HG03025 (cell line): ENCODE measurements around the gene PFKFB1.

Experiments used
- ATAC-seq: cut with Tn5 transposase; IDR thresholded peaks from one replicate; pipeline ENCODE4 v1.9.1; 2021; ENCODE audit warnings: mild to moderate bottlenecking, moderate library complexity; ENCODE audit not compliant: unreplicated experiment, low FRiP score

Gene PFKFB1

DNA sequence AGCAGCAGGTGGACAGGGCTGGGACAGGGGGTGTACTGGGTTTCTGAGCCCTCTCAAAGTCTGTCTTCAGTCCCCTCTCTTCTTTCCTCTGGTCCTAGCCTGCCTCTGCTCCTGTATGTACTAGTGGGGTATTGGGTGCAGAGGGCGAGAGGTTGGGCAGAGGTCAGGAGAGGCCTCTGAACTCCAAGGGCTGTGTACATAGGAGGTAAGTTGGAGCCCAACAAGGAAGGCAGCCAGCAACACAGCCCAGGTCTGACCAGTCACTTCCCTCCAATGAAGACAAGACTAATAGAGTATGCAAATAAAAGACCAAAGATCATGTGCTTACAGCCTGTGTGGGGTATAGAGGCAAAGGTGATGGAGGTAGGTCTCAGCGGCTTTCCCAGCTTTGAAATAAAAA lies at the start of gene PFKFB1:
TSS of gene PFKFB1 (minus strand) at position 90 of the 400 bp plus-strand sequence. CDS start 181 bp downstream, outside the sequence.
- ATAC-seq: no peak

DNA sequence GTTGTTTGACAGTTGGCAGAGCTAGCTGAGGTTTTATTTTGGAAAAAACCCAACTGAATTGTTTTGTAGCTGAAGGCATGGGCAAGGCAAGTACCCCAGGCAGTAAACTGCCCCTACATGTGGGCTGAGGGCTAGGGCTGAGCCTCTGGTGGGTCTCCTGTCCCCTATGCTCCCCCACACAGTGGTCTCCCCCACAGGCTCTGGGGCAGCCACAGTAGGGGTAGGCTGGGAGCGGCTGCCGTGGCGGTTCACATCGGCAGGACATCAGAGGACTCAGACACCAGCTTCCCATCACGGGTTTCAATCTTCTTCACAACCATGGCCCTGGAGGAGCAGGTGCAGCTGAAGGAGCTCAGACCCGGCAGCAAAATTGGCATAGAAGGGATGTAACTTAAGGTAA lies 47.5 kb upstream of the PFKFB1 start:
- ATAC-seq: no peak

DNA sequence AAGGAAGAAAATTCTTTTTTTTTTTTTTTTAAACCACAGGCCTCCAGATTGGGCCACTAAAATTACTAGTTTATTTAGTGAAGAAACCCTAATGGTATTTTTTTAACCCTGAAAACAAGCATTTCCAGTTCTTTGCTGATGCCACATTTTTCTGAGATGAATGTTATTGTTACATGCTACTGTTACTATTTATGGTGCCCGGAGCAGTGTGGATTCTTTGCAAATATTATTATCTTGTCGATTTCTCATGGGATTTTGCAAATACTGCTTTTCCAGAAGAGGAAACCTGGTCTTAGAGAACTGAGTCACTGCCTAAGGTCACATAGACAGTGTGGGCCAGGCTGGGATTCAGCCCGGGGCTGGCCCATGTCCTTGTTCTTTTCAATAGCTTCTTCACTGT lies 45.5 kb upstream of the PFKFB1 start:
- no peak for ATAC-seq

DNA sequence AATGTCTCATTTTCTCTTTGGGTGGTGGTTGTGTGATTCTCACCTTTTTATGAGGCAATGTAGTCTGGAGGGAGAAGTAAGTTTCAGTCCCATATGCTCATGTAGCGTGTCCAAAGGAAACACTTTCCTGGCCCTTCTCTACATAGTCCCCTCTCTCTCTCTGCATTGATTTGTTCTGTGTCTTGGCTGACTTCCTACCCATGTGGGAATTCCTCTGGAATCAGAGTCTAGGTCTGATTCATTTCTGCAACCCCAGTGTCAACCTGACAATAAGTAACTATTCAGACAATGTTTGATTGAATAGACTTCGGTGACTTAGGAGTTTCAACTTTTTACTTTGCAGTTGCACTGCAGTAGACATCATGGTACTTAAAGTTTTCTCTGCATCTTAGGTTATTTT lies 39.4 kb upstream of the PFKFB1 start:
- ATAC-seq: no peak

DNA sequence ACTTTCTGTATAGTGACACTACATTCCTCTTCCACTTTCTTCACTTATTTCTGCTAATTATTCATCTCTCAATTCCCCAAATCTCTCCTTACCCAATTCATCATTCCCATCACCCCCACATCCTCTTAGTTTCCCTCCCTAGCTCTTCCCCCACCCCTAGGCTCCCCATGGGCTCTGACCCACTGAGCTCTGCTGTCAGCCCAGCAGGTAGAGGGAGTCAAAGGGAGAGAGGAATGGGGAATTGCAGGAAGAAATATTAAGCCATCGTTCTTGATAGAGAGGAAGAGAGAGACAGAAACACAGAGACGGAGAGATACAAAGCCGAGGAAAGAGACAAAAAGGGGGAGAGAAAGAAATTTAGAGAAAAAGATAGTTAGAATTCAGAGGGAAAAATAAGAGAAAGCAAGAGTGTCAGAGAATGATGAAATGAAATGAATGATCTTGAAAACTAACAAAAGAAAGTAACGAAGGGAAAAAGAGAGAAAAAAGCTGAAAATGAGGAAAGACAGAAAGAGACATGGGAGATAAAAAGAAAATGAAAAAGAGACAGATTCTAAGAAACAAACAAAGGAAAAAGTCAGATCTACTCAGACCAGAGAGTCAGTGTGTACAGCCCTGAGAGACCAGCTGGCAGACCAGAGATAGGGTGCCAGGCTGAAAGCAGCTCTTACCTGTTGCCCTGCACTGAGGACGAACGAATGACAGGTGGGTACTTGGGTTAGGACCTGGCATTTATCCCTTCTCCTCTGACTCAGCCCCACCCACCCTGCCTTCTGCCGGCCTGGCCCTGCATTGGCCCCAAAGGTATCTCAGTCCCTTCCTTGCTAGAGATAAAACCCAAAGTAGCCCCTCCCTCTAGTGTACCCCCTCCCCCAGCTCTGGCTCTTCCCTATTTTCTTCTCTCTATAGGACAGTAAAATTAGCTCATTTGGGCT lies 36.5 kb upstream of the PFKFB1 start, which contains the start of gene ALAS2:
TSS of gene ALAS2 (minus strand) at position 707 of the 935 bp plus-strand sequence. CDS start 4,977 bp downstream, outside the sequence.
- no peak for ATAC-seq

DNA sequence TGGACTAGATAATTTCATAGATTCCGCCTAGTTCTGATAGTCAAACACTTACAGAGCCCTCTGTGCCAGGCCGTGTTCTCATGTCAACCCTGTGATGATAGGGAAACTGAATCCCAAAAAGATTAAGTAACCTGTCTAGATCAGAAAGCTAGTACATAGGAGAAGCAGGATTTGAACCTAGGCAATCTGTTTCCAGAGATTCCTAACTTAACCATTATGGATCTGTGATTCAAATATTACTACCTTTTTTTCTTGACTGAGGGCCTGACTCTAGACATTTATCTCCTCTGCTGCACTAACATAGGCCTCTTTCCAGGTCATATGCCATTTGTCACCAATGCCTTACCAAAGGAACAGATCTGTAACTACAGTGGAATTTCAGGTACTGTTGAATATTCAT lies 35.3 kb upstream of the PFKFB1 start:
- no peak for ATAC-seq

DNA sequence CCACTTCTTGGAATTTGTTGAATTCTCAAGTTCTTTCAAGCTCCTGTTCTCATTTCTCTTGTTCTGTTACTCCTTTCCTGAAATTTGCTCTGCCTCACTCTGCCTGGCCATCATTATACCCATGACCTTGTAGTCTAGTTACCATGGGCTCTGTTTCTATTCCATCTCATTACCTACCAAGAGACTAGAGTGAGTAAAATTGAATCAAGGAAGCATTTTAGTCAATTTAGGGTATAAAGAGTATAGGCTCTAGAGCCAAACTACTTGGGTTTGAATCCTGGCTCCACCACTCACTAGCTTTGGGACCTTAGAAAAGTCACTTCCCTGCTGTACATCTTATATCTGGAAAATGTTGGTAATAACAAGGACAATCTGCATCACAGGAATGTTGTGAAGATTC lies 34.6 kb upstream of the PFKFB1 start:
- ATAC-seq: no peak

DNA sequence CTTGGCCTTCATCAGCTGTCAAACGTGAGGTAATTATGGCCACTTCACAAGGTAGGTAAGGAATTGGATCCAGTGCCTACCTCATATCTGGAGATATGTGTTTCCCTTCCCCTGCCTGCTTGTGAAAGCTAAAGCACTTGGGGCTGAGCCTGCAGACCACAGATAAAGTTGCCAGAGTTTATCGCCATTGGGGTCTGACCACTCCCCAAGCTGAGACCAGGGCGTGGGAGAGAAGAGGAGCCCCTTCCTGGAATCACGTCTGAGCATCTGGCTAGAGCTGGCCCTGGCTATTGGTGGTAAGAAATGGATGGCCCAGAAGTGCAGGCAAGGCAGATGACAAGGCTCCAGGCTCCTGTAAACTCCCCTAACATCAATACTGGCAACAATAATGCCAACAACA lies 34.1 kb upstream of the PFKFB1 start:
- ATAC-seq: no peak

DNA sequence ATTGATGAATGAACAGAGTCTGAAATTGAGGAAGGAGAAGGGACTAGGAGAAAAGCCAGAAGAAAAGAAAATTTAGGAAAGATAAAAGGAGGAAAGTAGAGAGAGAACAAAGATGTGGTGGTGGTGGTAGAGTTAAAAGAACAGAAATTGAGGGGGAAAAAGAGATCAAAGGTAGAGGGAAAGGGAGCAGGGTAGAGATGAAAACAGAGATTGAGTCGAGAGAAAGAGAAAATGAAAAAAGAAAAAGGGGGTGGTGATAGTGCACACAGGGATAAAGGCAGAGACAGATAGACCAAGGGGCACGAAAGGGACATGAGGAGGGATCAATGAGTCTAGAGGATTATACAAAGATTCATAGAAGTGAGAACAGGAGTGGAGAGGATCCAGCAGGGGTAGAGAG lies 32.9 kb upstream of the PFKFB1 start:
- no peak for ATAC-seq

DNA sequence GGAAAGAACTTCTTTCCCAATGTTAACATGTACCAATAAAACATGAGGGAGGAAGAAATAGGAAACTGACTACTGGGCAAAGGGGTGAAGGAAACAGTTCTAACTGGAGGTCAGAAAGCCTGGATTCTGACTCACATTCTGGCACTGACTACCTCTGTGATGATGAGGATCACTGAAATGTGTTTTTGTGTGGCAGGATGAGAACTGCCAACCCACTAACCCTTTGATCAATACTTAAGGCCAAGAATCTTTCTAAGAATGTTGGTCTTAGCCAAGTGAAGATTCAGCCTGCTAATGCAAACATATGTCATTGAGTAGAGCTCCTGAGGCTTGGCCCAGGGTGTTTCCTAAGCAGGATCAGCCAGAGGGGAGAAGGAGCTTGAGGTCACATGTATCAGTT lies 32.2 kb upstream of the PFKFB1 start:
- ATAC-seq: no peak

DNA sequence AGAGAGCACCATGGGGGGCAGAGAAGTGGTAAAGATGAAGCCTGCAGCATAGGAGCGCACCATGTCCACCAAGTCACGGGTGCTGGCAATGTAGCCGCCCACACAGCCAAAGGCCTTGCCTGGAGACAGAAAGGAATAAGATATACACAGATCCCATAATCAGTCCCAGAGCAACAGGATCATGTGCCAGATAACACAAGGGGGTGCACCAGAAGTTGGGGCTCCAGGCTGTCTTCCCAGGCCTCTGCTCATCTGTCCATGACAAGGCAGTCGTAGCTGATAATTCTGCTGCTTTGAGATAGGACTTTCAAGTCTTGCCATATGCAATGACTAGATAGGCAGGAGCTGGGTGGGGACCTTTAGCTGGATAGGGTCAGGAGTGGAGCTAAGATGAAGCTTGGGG lies 20.9 kb upstream of the PFKFB1 start:
- no peak for ATAC-seq

DNA sequence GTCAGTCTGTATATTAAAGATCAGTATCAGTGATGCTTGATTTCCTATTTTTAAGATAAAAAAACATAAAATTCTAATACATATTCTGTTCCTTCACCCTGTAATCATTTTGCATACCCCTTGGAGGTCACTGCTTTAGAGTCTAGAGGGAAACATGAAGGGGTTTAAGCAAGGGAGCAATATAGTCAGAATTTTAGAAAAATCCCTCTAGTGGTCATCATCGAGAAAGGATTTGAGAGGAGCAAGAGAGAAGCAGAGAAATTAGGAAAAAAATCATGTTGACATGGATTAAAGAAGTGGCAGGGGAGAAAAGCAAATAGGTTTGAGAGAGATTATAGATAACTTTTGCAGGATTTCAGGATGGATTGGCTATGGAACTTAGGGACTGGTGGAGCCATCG lies 17.3 kb upstream of the PFKFB1 start:
- no peak for ATAC-seq

DNA sequence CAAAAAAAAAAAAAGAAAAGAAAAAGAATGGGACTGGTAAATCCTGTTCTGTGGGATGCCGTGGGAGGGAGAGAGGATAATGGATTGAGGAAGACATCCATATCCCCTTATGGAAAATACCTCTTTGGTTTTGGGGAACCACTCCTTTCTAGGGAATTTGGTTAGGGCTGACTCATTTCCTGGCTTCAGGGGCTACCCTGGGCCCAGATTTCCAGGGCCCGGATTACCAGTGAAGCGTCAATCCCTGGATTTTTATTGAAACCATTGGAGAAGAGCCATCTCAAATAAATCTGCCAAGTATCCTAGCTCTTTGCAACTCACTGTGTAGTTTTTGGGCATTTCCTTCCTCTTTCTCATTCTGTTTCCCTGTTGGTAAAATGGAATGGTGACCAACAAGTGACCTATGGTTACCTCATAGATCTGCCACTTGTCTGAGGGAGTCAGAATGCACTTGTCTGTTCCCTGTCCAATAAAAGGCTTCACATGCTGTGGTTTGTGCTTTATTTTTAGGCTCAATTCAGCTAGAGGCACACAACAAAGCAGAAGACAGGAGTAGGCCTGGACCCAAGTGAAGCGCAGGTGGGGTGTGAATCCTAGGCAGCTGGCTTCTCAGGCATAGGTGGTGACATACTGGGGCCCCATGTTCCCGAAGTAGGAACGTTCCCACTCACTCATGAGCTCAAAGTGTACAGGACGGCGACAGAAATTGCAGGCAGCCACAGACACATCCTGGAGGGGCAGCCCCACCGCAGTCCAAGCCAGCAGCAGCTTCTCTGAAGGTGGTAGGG lies 14.8 kb upstream of the PFKFB1 start:
- no peak for ATAC-seq

DNA sequence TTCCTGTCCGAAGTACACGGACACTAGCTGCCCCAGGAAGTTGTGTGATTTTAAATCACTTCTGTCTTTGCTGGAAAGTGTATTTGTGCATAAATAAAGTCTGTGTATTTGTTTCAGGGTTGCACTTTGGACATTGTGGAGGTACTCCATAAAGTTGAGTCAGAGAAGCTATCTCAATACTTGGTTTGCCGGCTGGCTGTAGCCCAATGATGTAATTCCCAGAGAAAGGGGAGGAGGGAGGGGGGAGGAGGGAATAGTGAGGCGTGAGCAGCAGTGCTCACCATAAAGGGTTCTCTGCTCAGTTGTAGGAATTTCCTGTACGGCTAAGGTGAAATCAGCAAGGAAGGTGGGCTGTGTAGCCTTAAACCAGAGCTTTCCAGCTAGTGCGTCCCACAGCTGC lies 13.7 kb upstream of the PFKFB1 start:
- ATAC-seq: no peak

DNA sequence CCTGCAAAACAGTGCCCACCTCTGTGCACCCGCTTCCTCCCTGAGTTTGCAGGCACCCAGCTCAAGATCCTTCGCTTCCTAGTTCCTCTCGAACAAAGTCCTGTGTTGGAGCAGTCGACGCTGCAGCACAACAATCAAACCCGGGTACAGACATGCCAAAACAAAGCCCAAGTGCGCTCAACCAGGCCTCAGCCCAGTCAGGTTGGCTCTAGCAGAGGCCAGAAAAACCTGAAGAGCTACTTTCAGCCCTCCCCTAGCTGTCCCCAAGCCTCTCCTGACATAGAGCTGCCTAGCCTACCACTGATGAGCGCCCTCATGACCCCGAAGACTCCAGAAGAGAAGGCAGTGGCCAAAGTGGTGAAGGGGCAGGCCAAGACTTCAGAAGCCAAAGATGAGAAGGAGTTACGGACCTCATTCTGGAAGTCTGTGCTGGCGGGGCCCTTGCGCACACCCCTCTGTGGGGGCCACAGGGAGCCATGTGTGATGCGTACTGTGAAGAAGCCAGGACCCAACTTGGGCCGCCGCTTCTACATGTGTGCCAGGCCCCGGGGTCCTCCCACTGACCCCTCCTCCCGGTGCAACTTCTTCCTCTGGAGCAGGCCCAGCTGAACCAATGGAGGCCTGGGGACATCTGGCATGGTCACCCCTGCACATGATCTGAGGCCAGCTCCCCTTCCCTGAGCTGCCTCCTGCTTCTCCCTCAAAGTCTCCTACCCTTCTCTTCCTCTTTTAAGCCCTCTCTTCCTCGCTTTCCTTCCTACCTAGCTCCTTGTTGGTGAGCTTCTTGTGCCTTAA lies 13.0 kb upstream of the PFKFB1 start:
- ATAC-seq: no peak

DNA sequence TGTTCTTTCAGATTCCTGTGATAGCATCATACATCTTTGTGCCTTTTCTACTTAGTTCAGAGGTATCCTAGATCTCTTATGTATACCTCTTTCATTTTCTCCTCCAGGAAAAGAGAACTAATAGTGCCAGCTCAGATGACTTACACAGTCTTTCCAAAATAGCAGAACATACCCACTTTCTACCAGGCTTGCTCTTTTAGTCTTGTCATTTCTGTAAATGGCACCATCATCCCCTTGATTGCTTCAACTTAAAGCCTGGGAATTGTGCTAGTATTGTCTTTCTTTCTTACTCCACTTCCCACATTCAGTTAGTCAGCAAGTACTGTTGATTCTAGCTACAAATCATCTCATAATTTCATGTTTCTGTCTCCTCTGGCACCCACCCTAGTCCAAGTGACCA lies 11.3 kb upstream of the PFKFB1 start:
- ATAC-seq: no peak

DNA sequence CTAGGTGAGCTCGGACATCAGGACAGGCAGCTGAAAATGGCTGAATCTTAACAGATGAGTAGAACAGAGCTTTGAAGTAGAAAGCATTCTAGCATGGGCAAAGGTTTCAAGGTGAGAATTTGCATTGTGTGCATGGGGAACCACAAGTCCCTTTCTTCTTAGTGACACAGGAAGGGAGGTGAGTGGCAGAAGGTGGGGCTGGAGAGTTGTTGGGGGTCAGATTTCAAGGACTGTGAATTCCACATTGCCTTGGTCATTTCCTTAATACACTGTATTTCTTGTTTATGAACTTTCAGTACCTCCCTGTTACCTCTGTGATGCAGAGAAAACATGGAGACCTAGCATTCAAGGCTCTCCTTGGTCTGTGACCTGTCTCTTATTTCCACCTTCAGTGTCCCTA lies 10.2 kb upstream of the PFKFB1 start:
- no peak for ATAC-seq

DNA sequence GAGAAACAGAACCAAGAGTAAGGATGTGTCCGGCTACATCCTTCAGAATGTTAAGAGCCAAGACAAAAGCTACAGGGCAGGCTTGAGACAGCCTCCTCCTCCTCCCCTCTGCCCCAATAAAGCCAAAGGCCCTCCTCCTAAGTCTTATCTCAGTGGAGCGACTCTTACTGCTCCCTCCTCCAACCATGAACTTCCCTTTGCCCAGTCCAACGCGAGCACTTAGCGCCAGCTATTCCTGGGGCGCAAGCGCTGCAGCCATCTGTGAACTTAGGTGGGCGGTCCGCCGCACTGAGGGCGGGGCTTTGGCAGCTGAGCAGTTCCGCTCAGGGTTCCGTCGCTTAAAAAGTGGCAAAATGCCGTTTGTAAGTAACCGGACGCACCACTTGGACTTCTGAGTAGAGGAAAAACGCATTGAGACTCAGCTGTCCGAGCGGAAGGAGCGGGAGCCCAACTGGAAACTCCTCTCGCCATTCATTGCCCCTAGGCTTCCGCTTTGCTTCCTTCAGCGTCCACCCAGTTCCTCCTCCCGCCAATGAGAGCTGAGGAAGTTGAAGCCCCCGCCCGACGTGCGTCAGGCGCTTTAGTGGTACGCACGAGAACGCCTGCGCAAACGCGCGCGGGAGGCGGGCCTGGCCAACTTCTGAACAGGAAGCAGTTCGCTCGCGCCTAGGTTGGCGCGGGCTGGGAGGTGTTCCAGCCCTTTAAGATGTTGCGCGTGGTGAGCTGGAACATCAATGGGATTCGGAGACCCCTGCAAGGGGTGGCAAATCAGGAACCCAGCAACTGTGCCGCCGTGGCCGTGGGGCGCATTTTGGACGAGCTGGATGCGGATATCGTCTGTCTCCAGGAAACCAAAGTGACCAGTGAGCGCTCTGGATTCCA lies 6.0 kb upstream of the PFKFB1 start, which contains the start of gene APEX2:
TSS of gene APEX2 (plus strand) at position 647 of the 882 bp plus-strand sequence. CDS start at position 707, 60 bp downstream.
- ATAC-seq: peak; percentile 88

DNA sequence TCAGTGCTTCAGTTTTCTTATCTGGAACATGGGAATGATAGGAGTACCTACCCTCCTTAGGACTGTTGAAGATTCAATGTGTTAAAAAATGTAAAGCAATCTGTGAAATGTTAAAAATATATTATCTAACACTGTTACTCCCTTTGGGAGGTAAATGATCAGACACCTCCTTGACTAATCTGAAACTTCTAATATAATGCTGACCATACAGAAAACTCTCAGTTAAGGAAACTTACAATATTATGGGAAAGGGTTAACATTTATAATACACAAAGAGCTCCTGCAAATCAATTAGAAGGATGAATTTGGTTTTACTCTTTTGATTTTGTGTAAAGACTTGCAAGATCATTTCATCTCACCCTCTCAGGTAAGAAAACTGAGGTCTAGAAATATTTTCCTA lies 1.6 kb upstream of the PFKFB1 start:
- ATAC-seq: no peak
